H1 (cell line): Measurements from ENCODE around the gene RHOV. TPM values are rescaled to one million over a fixed set of nuclear protein-coding genes. Genes with fewer than 3 reads are reported as not detected.

Experiments
- CTCF ChIA-PET: fragments of 300-600 bp; sonication (Branson Sonifier 250); formaldehyde crosslinking; loops from one replicate; lab custom pipeline; 2021; ENCODE audit not compliant: partially characterized antibody; lab: Charles Lee
- POLR2A ChIA-PET: fragments of 300-600 bp; sonication (Branson Sonifier 250); formaldehyde crosslinking; loops from one replicate; lab custom pipeline; 2021; ENCODE audit warnings: inconsistent platforms; ENCODE audit not compliant: partially characterized antibody; lab: Charles Lee
- DNase-seq, 2 experiments: peaks; one replicate each; pipeline versions ENCODE4 v3.0.0 to v3.0.0-alpha.2; 2010 to 2022; ENCODE audit warnings: low spot score in 2 of 2, low read depth in 1 of 2, mixed read lengths in 1 of 2
- FAIRE-seq: peaks from 2 replicates; lab custom pipeline; 2011; peaks lifted over from hg19 to GRCh38; lab: Jason Lieb, UNC
- H2AFZ ChIP-seq: 2 replicates; pipeline ENCODE4 v1.8.1; 2012; ENCODE audit warnings: low read length, inconsistent platforms
- H2AK5ac ChIP-seq: 2 replicates; pipeline ENCODE4 v1.6.1; 2013; ENCODE audit warnings: low read depth, low read length
- H2BK120ac ChIP-seq: replicated peaks from 2 replicates; pipeline ENCODE3; 2013; ENCODE audit warnings: low read depth, low read length, inconsistent platforms
- H2BK12ac ChIP-seq: 2 replicates; pipeline ENCODE4 v1.6.1; 2013; ENCODE audit warnings: low read depth, low read length
- H2BK15ac ChIP-seq: 2 replicates; pipeline ENCODE4 v1.6.1; 2013; ENCODE audit warnings: low read length
- H2BK20ac ChIP-seq: 2 replicates; pipeline ENCODE4 v1.6.1; 2013; ENCODE audit warnings: low read length
- H2BK5ac ChIP-seq: 2 replicates; pipeline ENCODE4 v1.6.1; 2013; ENCODE audit warnings: low read depth, low read length
- H3K14ac ChIP-seq: 2 replicates; pipeline ENCODE4 v1.6.1; 2013; ENCODE audit warnings: inconsistent platforms; ENCODE audit not compliant: insufficient read length
- H3K18ac ChIP-seq: 2 replicates; pipeline ENCODE4 v1.6.1; 2013; ENCODE audit warnings: low read length; ENCODE audit errors: extremely low read depth
- H3K23ac ChIP-seq: 2 replicates; pipeline ENCODE4 v1.6.1; 2013; ENCODE audit warnings: inconsistent platforms; ENCODE audit not compliant: insufficient read length
- H3K23me2 ChIP-seq: 2 replicates; pipeline ENCODE4 v1.6.1; 2013; ENCODE audit warnings: low read depth, low read length
- H3K27ac ChIP-seq: 2 replicates; pipeline ENCODE4 v1.6.1; 2011; ENCODE audit warnings: low read depth, low read length, inconsistent platforms
- H3K27me3 ChIP-seq, 4 experiments: replicated peaks in 1 of 4; 1 replicate in 1 of 4; 2 replicates in 3 of 4; pipeline versions ENCODE4 v1.6.1 to v1.8.1; 2011 to 2013; ENCODE audit warnings: low read length in 3 of 4, mild to moderate bottlenecking in 3 of 4, inconsistent platforms in 2 of 4, mixed read lengths in 2 of 4, moderate library complexity in 1 of 4; ENCODE audit not compliant: control insufficient read depth in 3 of 4, insufficient read depth in 3 of 4; ENCODE audit errors: extremely low read depth in 1 of 4
- H3K36me3 ChIP-seq, 4 experiments: 2 replicates each; pipeline versions ENCODE4 v1.6.1 to v1.8.1; 2011 to 2013; ENCODE audit warnings: mild to moderate bottlenecking in 4 of 4, low read length in 3 of 4, moderate library complexity in 2 of 4, control low read depth in 1 of 4, inconsistent platforms in 1 of 4; ENCODE audit not compliant: insufficient read depth in 4 of 4, control insufficient read depth in 2 of 4
- H3K4ac ChIP-seq: replicated peaks from 2 replicates; pipeline ENCODE3; 2013; ENCODE audit warnings: low read length, low read depth, mixed read lengths, inconsistent platforms; ENCODE audit not compliant: insufficient read length
- H3K4me1 ChIP-seq, 4 experiments: replicated peaks in 1 of 4; 1 replicate in 1 of 4; 2 replicates in 3 of 4; pipeline versions ENCODE4 v1.6.1 to v1.8.1; 2011 to 2013; ENCODE audit warnings: low read length in 3 of 4, inconsistent platforms in 2 of 4, mixed read lengths in 1 of 4; ENCODE audit not compliant: insufficient read depth in 4 of 4, control insufficient read depth in 3 of 4
- H3K4me2 ChIP-seq, 2 experiments: 2 replicates each; pipeline versions ENCODE4 v1.6.1 to v1.8.1; 2011 to 2013; ENCODE audit warnings: low read depth in 2 of 2, low read length in 2 of 2, control low read depth in 1 of 2, inconsistent platforms in 1 of 2, mild to moderate bottlenecking in 1 of 2; ENCODE audit not compliant: insufficient read depth in 1 of 2
- H3K4me3 ChIP-seq, 4 experiments: fragments of 200-600, 300-600 bp in 1 of 4; sonication (generic), shearing (Covaris generic), sonication (Bioruptor Twin) in 1 of 4; 2 replicates each; pipeline versions ENCODE4 v1.5.1 to v1.8.1; 2011 to 2016; ENCODE audit warnings: low read length in 4 of 4, low read depth in 3 of 4, control low read depth in 2 of 4, inconsistent platforms in 2 of 4, mild to moderate bottlenecking in 2 of 4, mixed read lengths in 1 of 4, moderate library complexity in 1 of 4; ENCODE audit not compliant: insufficient read depth in 2 of 4; ENCODE audit errors: extremely low read depth in 1 of 4
- H3K56ac ChIP-seq: replicated peaks from 2 replicates; pipeline ENCODE3; 2013; ENCODE audit warnings: low read depth, mild to moderate bottlenecking, mixed read lengths, low read length, inconsistent platforms; ENCODE audit not compliant: insufficient read length
- H3K79me1 ChIP-seq: 2 replicates; pipeline ENCODE4 v1.6.1; 2013; ENCODE audit warnings: low read depth, low read length, control low read depth
- H3K79me2 ChIP-seq, 2 experiments: 2 replicates each; pipeline versions ENCODE4 v1.6.1 to v1.8.1; 2012 to 2013; ENCODE audit warnings: low read length in 2 of 2, mild to moderate bottlenecking in 2 of 2, inconsistent platforms in 1 of 2; ENCODE audit not compliant: insufficient read depth in 2 of 2, control insufficient read depth in 1 of 2
- H3K9ac ChIP-seq, 4 experiments: replicated peaks in 1 of 4; 1 replicate in 1 of 4; 2 replicates in 3 of 4; pipeline versions ENCODE4 v1.6.1 to v1.8.1; 2011 to 2013; ENCODE audit warnings: low read depth in 3 of 4, low read length in 3 of 4, control low read depth in 2 of 4, mild to moderate bottlenecking in 2 of 4, moderate library complexity in 2 of 4, inconsistent platforms in 1 of 4; ENCODE audit errors: extremely low read depth in 1 of 4
- H3K9me3 ChIP-seq, 2 experiments: 2 replicates each; pipeline versions ENCODE4 v1.6.1 to v1.8.1; 2012 to 2013; ENCODE audit warnings: mild to moderate bottlenecking in 2 of 2, moderate library complexity in 2 of 2, control low read depth in 1 of 2, inconsistent platforms in 1 of 2, low read depth in 1 of 2, low read length in 1 of 2, mixed read lengths in 1 of 2; ENCODE audit not compliant: insufficient read depth in 2 of 2
- H4K20me1 ChIP-seq, 2 experiments: replicated peaks in 1 of 2; 2 replicates each; pipeline versions ENCODE3 to v1.8.1; 2011 to 2013; ENCODE audit warnings: inconsistent platforms in 2 of 2, low read length in 2 of 2, mild to moderate bottlenecking in 1 of 2; ENCODE audit not compliant: insufficient read depth in 2 of 2, control insufficient read depth in 1 of 2
- H4K5ac ChIP-seq: 2 replicates; pipeline ENCODE4 v1.6.1; 2013; ENCODE audit warnings: low read length, low read depth, mixed read lengths, inconsistent platforms; ENCODE audit not compliant: insufficient read length
- H4K8ac ChIP-seq: 2 replicates; pipeline ENCODE4 v1.8.0; 2013; ENCODE audit warnings: mild to moderate bottlenecking, moderate library complexity, low read length, inconsistent platforms; ENCODE audit not compliant: insufficient read depth; ENCODE audit errors: extremely low read depth
- H4K91ac ChIP-seq: replicated peaks from 2 replicates; pipeline ENCODE3; 2013; ENCODE audit warnings: low read length, mixed read lengths, inconsistent platforms; ENCODE audit not compliant: insufficient read length
- ATF3 ChIP-seq: IDR thresholded peaks from 2 replicates; pipeline ENCODE4 v1.6.1; 2011; ENCODE audit warnings: low read depth, mild to moderate bottlenecking, low read length; ENCODE audit not compliant: insufficient read depth
- CHD2 ChIP-seq: IDR thresholded peaks from 2 replicates; pipeline ENCODE4 v1.6.1; 2012; ENCODE audit warnings: low read length, improper control_type of control experiment
- CREB1 ChIP-seq: IDR thresholded peaks from 2 replicates; pipeline ENCODE4 v1.6.1; 2012; ENCODE audit warnings: inconsistent platforms
- HDAC2 ChIP-seq, 2 experiments: fragments of 300-600 bp in 1 of 2; sonication (generic) in 1 of 2; IDR thresholded peaks; 2 replicates each; pipeline ENCODE4 v1.6.1; 2011 to 2012; ENCODE audit warnings: low read depth in 2 of 2, low read length in 2 of 2, mild to moderate bottlenecking in 2 of 2, moderate library complexity in 2 of 2, borderline replicate concordance in 1 of 2, inconsistent platforms in 1 of 2
- HDAC6 ChIP-seq: IDR thresholded peaks from one replicate; pipeline ENCODE4 v1.7.1; 2012; ENCODE audit warnings: low read depth, mild to moderate bottlenecking, inconsistent platforms, low read length, moderate library complexity
- JUN ChIP-seq: IDR thresholded peaks from 2 replicates; pipeline ENCODE4 v1.6.1; 2011; ENCODE audit warnings: low read depth, mild to moderate bottlenecking, improper control_type of control experiment, low read length
- JUND ChIP-seq: IDR thresholded peaks from 2 replicates; pipeline ENCODE4 v1.6.1; 2011; ENCODE audit warnings: mild to moderate bottlenecking, improper control_type of control experiment, low read length
- POU5F1 ChIP-seq: IDR thresholded peaks from 2 replicates; pipeline ENCODE4 v1.6.1; 2011; ENCODE audit warnings: low read depth, mild to moderate bottlenecking, low read length, moderate library complexity
- RXRA ChIP-seq: IDR thresholded peaks from 2 replicates; pipeline ENCODE4 v1.6.1; 2011; ENCODE audit warnings: low read depth, mild to moderate bottlenecking, low read length, moderate library complexity; ENCODE audit not compliant: insufficient read depth
- SP4 ChIP-seq: IDR thresholded peaks from 2 replicates; pipeline ENCODE4 v1.6.1; 2012; ENCODE audit warnings: low read length, inconsistent platforms
- TAF7 ChIP-seq: optimal IDR thresholded peaks from 2 replicates; pipeline ENCODE3; 2011; ENCODE audit warnings: low read depth, mild to moderate bottlenecking, inconsistent platforms, low read length, moderate library complexity, borderline replicate concordance
- WGBS, 2 experiments: shearing (Covaris generic) in 1 of 2; methylation state at CpG; one replicate each; pipeline versions ENCODE4 v1.1.6 to v1.1.7; 2013 to 2015; ENCODE audit warnings: low lambda C conversion rate in 2 of 2, mixed read lengths in 2 of 2, inconsistent platforms in 1 of 2, low coverage in 1 of 2, missing lambda C conversion rate in 1 of 2; ENCODE audit not compliant: insufficient replicate concordance in 2 of 2, insufficient coverage in 1 of 2, insufficient read length in 1 of 2; ENCODE audit errors: extremely low coverage in 1 of 2, missing lambda C conversion rate in 1 of 2; 5-methylcytosine and 5-hydroxymethylcytosine counted together
- polyA plus RNA-seq, 7 experiments: library from polyadenylated mRNA; depleted of rRNA in 3 of 7; stranded (reverse) in 5 of 7; unstranded in 2 of 7; fragments of >200 nt in 5 of 7; fragments of 200-250 nt in 2 of 7; gene quantifications; 1 replicate in 5 of 7; 2 replicates in 1 of 7; 4 replicates in 1 of 7; pipeline versions ENCODE4 v1.2.1 to v1.2.3, GENCODE V29; 2011 to 2013; ENCODE audit warnings: missing spikeins in 2 of 7, mixed read lengths in 2 of 7
- total RNA-seq: library from RNA; stranded (reverse); fragmentation: NEBNext Ultra II Directional; extraction: Animal tissue kit (Norgen Biotek cat#: 25700); gene quantifications from 2 replicates; pipeline ENCODE4 v1.2.1, GENCODE V29; 2021

Gene RHOV
- total and polyA plus RNA-seq, 2 of the 8 experiments (the other 6 are each of a cell fraction or from before 2014, with no cell fraction given), result 1.5 to 2.7 TPM

GRCh38 chr15:40893019-40893670 lies 19.1 kb upstream of the RHOV start:
- peaks cover 0 to 8% (median 2%) of the 10 kb centered on the region in 4 experiments; a peak in 3 of 7 replicates for H3K27me3 ChIP-seq
- H3K9me3 ChIP-seq, result no peaks in the 10 kb centered on the region
- no peak overlapping the region for H3K4ac ChIP-seq
- peaks cover 0 to 12% of the 10 kb centered on the region in 2 experiments; a peak in 3 of 4 replicates for H3K79me2 ChIP-seq
- no peak overlapping the region; the same call in 1 of the 2 replicates for H2BK5ac ChIP-seq
- H4K8ac ChIP-seq, result peak overlapping the region; percentile 75; the same call in 1 of the 2 replicates
- no peak overlapping the region for H3K27ac ChIP-seq
- 89% methylated on average over 22 of the region's 22 CpGs; no CpG with 5 or more reads in 1 of the 2 experiments for WGBS, 2 experiments
- no peak overlapping the region for H3K23ac ChIP-seq
- no peak overlapping the region; the same call in 1 of the 2 replicates for H2BK20ac ChIP-seq
- H4K5ac ChIP-seq, result no peak overlapping the region
- ChIA-PET POLR2A (interaction anchor here (1.1 to 3.7 kb wide), 7 partner anchors 8 to 130 kb away, joined by 4 to 49 read pairs (median 5); partner anchors contain the start of genes CHAC1, DNAJC17, RHOV and ZFYVE19), CTCF (interaction anchor here (0.6 to 20.6 kb wide), 27 partner anchors 12 to 887 kb away, joined by 3 to 619 read pairs (median 7); partner anchors contain the start of genes DLL4 and RHOV)
- no peak overlapping the region for H2BK120ac ChIP-seq
- TF ChIP-seq SP4 (no peak), CREB1 (no peak), HDAC6 (no peak), CHD2 (no peak), JUN (no peak), RXRA (no peak), JUND (no peak), HDAC2 (IDR thresholded peaks at IDR 0.05; ENCODE audit: borderline replicate concordance in 1 of 2, low read depth in 2 of 2, low read length in 2 of 2) (no peak), TAF7 (no peak), POU5F1 (no peak), ATF3 (no peak)
- H3K9ac ChIP-seq, result no peak overlapping the region
- no peak overlapping the region for H4K91ac ChIP-seq
- peaks cover 3% of the 10 kb centered on the region; the same call in 1 of the 2 replicates for H3K79me1 ChIP-seq
- peak overlapping the region in 1 of 4 experiments; percentile 88; a peak in 3 of 8 replicates for H3K4me3 ChIP-seq
- H2AK5ac ChIP-seq, result no peak overlapping the region
- DNase-seq (no peak), FAIRE-seq (no peak)
- H3K4me2 ChIP-seq, result peak overlapping the region; percentile 42 to 80
- peak overlapping the region; percentile 87 for H2AFZ ChIP-seq
- H4K20me1 ChIP-seq, result peaks cover 0 to 2% of the 10 kb centered on the region in 2 experiments
- peaks cover 5% of the 10 kb centered on the region; the same call in 1 of the 2 replicates for H3K23me2 ChIP-seq
- peaks cover 3 to 14% (median 7%) of the 10 kb centered on the region in 4 experiments; a peak in 6 of 7 replicates for H3K4me1 ChIP-seq
- peak overlapping the region; percentile 89; the same call in 1 of the 2 replicates for H2BK15ac ChIP-seq
- no peak overlapping the region for H3K18ac ChIP-seq
- H3K36me3 ChIP-seq, result peaks cover 0 to 11% (median 0%) of the 10 kb centered on the region in 4 experiments; a peak in 3 of 8 replicates
- H3K14ac ChIP-seq, result no peak overlapping the region
- H2BK12ac ChIP-seq, result peak overlapping the region; percentile 71; the same call in 1 of the 2 replicates
- no peak overlapping the region for H3K56ac ChIP-seq
